ENCODE measurements around the gene VPS54.

Gene VPS54

DNA sequence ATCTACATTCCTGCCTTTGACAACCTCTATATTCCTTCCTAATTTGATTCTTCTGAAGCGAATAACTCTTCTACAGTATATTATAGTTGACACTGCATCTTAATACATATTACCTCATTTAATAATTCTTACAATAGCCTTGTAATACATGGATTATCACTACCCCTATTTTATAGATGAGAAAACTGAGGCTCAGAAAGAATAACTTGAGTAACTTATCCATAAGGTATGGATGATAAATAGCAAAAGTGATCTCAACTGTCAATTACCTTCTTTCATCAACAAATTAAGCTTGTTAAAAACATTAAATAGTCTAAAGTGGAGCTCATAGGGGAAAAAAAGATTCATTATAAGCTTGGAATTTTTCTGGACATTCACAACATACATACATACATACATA is 4.6 kb downstream of the VPS54 start:
- TF ChIP-seq POLR2AphosphoS5 (IDR thresholded peaks at IDR 0.05; ENCODE audit: low read depth, low read length) (no peak), TAF1 (IDR thresholded peaks at IDR 0.05; ENCODE audit: low read depth, low read length) (no peak), POLR2A (IDR thresholded peaks at IDR 0.05; ENCODE audit: low read depth, low read length) (no peak), PAX5 (IDR thresholded peaks at IDR 0.05; ENCODE audit: insufficient read depth, low read length, severe bottlenecking) (no peak), SPI1 (IDR thresholded peaks at IDR 0.05; ENCODE audit: low read depth, low read length) (no peak), POU2F2 (IDR thresholded peaks at IDR 0.05; ENCODE audit: low read depth, low read length) (no peak)
- FAIRE-seq (no peak), DNase-seq (ENCODE audit: insufficient read length, low spot score) (no peak)

DNA sequence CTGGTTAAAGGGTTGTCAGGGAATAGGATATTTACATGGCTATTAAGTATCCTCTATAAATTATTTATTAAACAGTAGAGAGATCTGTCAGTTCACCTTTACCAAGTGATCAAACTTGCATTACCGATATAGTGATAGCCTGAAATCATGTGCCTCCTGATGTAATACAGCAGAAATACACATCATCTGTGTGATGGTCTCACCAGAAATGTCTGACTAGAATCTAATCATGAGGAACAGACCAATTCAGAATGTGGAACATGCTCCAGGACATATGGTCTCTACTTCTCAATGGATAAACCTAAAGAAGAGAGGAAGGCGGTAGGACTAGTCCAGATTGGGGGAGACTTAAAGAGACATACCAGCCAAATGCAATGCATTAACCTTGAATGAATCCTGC is 6.2 kb downstream of the VPS54 start:
- DNase-seq (ENCODE audit: insufficient read length, low spot score) (no peak), FAIRE-seq (peak; percentile 48)
- no peak for TF ChIP-seq POU2F2 (IDR thresholded peaks at IDR 0.05; ENCODE audit: low read depth, low read length)
- TF ChIP-seq POLR2A (IDR thresholded peaks at IDR 0.05; ENCODE audit: low read depth, low read length), result no peak
- TF ChIP-seq SPI1 (IDR thresholded peaks at IDR 0.05; ENCODE audit: low read depth, low read length), result no peak
- no peak for TF ChIP-seq PAX5 (IDR thresholded peaks at IDR 0.05; ENCODE audit: insufficient read depth, low read length, severe bottlenecking)
- TF ChIP-seq POLR2AphosphoS5 (IDR thresholded peaks at IDR 0.05; ENCODE audit: low read depth, low read length), result no peak
- no peak for TF ChIP-seq TAF1 (IDR thresholded peaks at IDR 0.05; ENCODE audit: low read depth, low read length)

GRCh38 chr2:64012115-64012514 is 7.1 kb downstream of the VPS54 start:
- FAIRE-seq, result peak; percentile 43
- TF ChIP-seq TAF1 (IDR thresholded peaks at IDR 0.05; ENCODE audit: low read depth, low read length) (no peak), SPI1 (IDR thresholded peaks at IDR 0.05; ENCODE audit: low read depth, low read length) (no peak), POU2F2 (IDR thresholded peaks at IDR 0.05; ENCODE audit: low read depth, low read length) (no peak)
- DNase-seq (ENCODE audit: insufficient read length, low spot score), result no peak

- TF ChIP-seq PAX5 (IDR thresholded peaks at IDR 0.05; ENCODE audit: insufficient read depth, low read length, severe bottlenecking), result no peak
- no peak for TF ChIP-seq POLR2AphosphoS5 (IDR thresholded peaks at IDR 0.05; ENCODE audit: low read depth, low read length)
- no peak for DNase-seq (ENCODE audit: insufficient read length, low spot score)
- FAIRE-seq, result no peak
Measured at GRCh38 chr2:64008434-64009009, 10.7 kb downstream of the VPS54 start.

- no peak for FAIRE-seq
- DNase-seq (ENCODE audit: insufficient read length, low spot score), result no peak
- TF ChIP-seq TAF1 (IDR thresholded peaks at IDR 0.05; ENCODE audit: low read depth, low read length) (no peak), POLR2AphosphoS5 (IDR thresholded peaks at IDR 0.05; ENCODE audit: low read depth, low read length) (no peak), POU2F2 (IDR thresholded peaks at IDR 0.05; ENCODE audit: low read depth, low read length) (no peak), SPI1 (IDR thresholded peaks at IDR 0.05; ENCODE audit: low read depth, low read length) (no peak), POLR2A (IDR thresholded peaks at IDR 0.05; ENCODE audit: low read depth, low read length) (no peak), PAX5 (IDR thresholded peaks at IDR 0.05; ENCODE audit: insufficient read depth, low read length, severe bottlenecking) (no peak)
Measured at GRCh38 chr2:64007924-64008323, 11.3 kb downstream of the VPS54 start.

DNA sequence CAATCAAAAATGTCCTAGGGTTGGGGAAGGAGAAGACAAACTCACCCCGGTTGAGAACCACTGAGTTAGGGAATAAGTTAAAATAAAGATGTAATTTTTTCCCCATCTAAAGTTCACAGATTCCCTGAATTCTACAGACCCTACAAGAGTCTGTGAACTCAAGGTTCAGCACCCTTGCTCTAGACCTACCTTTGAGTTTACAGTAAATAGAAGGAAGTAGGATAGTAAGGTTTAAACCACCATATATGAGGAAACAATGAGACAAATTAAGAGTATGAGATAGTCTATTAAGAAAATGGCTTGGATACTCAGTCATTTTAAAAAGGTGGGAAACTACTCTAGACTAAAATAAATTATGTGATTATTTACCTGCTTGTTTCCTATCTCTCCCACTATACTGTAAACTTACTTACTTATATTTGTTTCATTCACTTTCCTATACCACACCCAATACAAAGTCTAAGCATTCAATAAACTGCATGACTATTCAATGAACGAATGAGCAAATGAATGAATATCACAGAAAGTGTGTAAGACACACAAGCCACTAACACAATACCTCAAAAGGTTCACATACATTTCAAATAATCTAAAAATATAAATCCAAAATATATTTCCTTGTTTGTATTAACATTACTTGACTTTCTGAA is 13.4 kb downstream of the VPS54 start:
- DNase-seq (ENCODE audit: insufficient read length, low spot score) (no peak), FAIRE-seq (no peak)
- TF ChIP-seq POU2F2 (IDR thresholded peaks at IDR 0.05; ENCODE audit: low read depth, low read length) (no peak), POLR2AphosphoS5 (IDR thresholded peaks at IDR 0.05; ENCODE audit: low read depth, low read length) (no peak), POLR2A (IDR thresholded peaks at IDR 0.05; ENCODE audit: low read depth, low read length) (no peak), SPI1 (IDR thresholded peaks at IDR 0.05; ENCODE audit: low read depth, low read length) (no peak), PAX5 (IDR thresholded peaks at IDR 0.05; ENCODE audit: insufficient read depth, low read length, severe bottlenecking) (no peak), TAF1 (IDR thresholded peaks at IDR 0.05; ENCODE audit: low read depth, low read length) (no peak)

DNA sequence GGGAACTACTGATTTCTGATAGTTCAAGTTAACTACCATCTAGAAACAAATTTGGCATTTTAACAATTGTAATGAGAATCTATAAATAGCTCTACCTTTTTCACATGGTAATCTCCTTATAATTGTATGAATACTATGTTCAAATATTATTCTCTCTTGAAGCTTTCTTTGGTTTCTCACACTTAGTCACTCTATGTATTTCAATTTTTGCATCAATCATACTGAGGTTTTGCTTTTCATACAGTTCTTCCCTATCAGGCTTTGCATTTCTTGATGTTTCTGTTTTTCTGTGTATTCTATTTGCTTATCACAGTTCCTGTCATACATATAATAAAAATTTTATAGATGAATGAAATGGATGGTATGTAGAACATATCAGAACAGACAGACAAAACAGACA is 16.0 kb downstream of the VPS54 start:
- FAIRE-seq (no peak), DNase-seq (ENCODE audit: insufficient read length, low spot score) (no peak)
- TF ChIP-seq PAX5 (IDR thresholded peaks at IDR 0.05; ENCODE audit: insufficient read depth, low read length, severe bottlenecking) (no peak), TAF1 (IDR thresholded peaks at IDR 0.05; ENCODE audit: low read depth, low read length) (no peak), POLR2AphosphoS5 (IDR thresholded peaks at IDR 0.05; ENCODE audit: low read depth, low read length) (no peak), POU2F2 (IDR thresholded peaks at IDR 0.05; ENCODE audit: low read depth, low read length) (no peak), SPI1 (IDR thresholded peaks at IDR 0.05; ENCODE audit: low read depth, low read length) (no peak), POLR2A (IDR thresholded peaks at IDR 0.05; ENCODE audit: low read depth, low read length) (no peak)

- no peak for TF ChIP-seq TAF1 (IDR thresholded peaks at IDR 0.05; ENCODE audit: low read depth, low read length)
- no peak for TF ChIP-seq POU2F2 (IDR thresholded peaks at IDR 0.05; ENCODE audit: low read depth, low read length)
- no peak for TF ChIP-seq POLR2AphosphoS5 (IDR thresholded peaks at IDR 0.05; ENCODE audit: low read depth, low read length)
- no peak for TF ChIP-seq POLR2A (IDR thresholded peaks at IDR 0.05; ENCODE audit: low read depth, low read length)
- no peak for TF ChIP-seq PAX5 (IDR thresholded peaks at IDR 0.05; ENCODE audit: insufficient read depth, low read length, severe bottlenecking)
- TF ChIP-seq SPI1 (IDR thresholded peaks at IDR 0.05; ENCODE audit: low read depth, low read length), result no peak
- DNase-seq (ENCODE audit: insufficient read length, low spot score) (no peak), FAIRE-seq (no peak)
Measured at GRCh38 chr2:64001382-64002101, 17.7 kb downstream of the VPS54 start.

- FAIRE-seq (no peak), DNase-seq (ENCODE audit: insufficient read length, low spot score) (no peak)
- TF ChIP-seq POLR2AphosphoS5 (IDR thresholded peaks at IDR 0.05; ENCODE audit: low read depth, low read length), result no peak
- no peak for TF ChIP-seq POLR2A (IDR thresholded peaks at IDR 0.05; ENCODE audit: low read depth, low read length)
- TF ChIP-seq SPI1 (IDR thresholded peaks at IDR 0.05; ENCODE audit: low read depth, low read length), result no peak
- TF ChIP-seq POU2F2 (IDR thresholded peaks at IDR 0.05; ENCODE audit: low read depth, low read length), result no peak
- no peak for TF ChIP-seq TAF1 (IDR thresholded peaks at IDR 0.05; ENCODE audit: low read depth, low read length)
- no peak for TF ChIP-seq PAX5 (IDR thresholded peaks at IDR 0.05; ENCODE audit: insufficient read depth, low read length, severe bottlenecking)
Measured at GRCh38 chr2:64000630-64001381, 18.4 kb downstream of the VPS54 start.
